HG02678 (cell line): ENCODE results near the gene MYL1.

ENCODE experiments used
- ATAC-seq: cut with Tn5 transposase; IDR thresholded peaks from one replicate; pipeline ENCODE4 v1.9.1; 2021; ENCODE audit warnings: mild to moderate bottlenecking, moderate library complexity; ENCODE audit not compliant: unreplicated experiment

Gene MYL1

GRCh38 chr2:210268281-210268680 is 46.7 kb downstream of the MYL1 start:
- ATAC-seq = no peak

- no peak for ATAC-seq
These were observed 47.3 kb downstream of the MYL1 start for GRCh38 chr2:210267698-210268097.

GRCh38 chr2:210264282-210264681 is 50.7 kb downstream of the MYL1 start:
- ATAC-seq = no peak

- no peak for ATAC-seq
These were observed 51.1 kb downstream of the MYL1 start for GRCh38 chr2:210263841-210264240.

- no peak for ATAC-seq
These were observed 52.9 kb downstream of the MYL1 start for GRCh38 chr2:210262036-210262435.

GRCh38 chr2:210259687-210260086 is 55.3 kb downstream of the MYL1 start:
- ATAC-seq = no peak

GRCh38 chr2:210252699-210253606 is 62.0 kb downstream of the MYL1 start:
- no peak for ATAC-seq

- ATAC-seq = no peak
These were observed 64.4 kb downstream of the MYL1 start for GRCh38 chr2:210250622-210251021.
